IMR-90 (cell line): ENCODE data around the gene CLRN3. TPM values are rescaled to one million over a fixed set of nuclear protein-coding genes. Genes with fewer than 3 reads are reported as not detected.

Experiments
- ATAC-seq: fragments of 200-7000 bp; cut with Tn5 transposase; 2 replicates; pipeline ENCODE4 v1.9.1; 2020; ENCODE audit warnings: low read depth, mild to moderate bottlenecking, moderate library complexity
- BruUV-seq: library from RNA; stranded (reverse); fragments of 400-500 nt; replicated peaks from 2 replicates; lab custom pipeline; 2021; lab: Mats Ljungman, UMichigan
- CTCF ChIA-PET: fragments of 300-600 bp; formaldehyde crosslinking; extraction: SDS; loops from one replicate; lab custom pipeline; 2021; ENCODE audit warnings: antibody characterized with exemption; lab: Yijun Ruan, JAX
- POLR2A ChIA-PET: fragments of 300-600 bp; sonication (Branson Sonifier 250); formaldehyde crosslinking; loops from one replicate; lab custom pipeline; 2022; ENCODE audit warnings: antibody characterized with exemption; ENCODE audit not compliant: unreplicated experiment; lab: Charles Lee
- DNase-seq: peaks from one replicate; pipeline ENCODE4 v3.0.0; 2013
- H2AFZ ChIP-seq: replicated peaks from 2 replicates; pipeline ENCODE3; 2013; ENCODE audit warnings: low read length, mild to moderate bottlenecking; ENCODE audit not compliant: poor library complexity
- H2AK5ac ChIP-seq: 2 replicates; pipeline ENCODE4 v1.6.1; 2013; ENCODE audit warnings: low read depth, low read length, inconsistent platforms
- H2AK9ac ChIP-seq: replicated peaks from 2 replicates; pipeline ENCODE3; 2013; ENCODE audit warnings: mild to moderate bottlenecking, low read depth, low read length, moderate library complexity; ENCODE audit not compliant: poor library complexity
- H2BK120ac ChIP-seq: 2 replicates; pipeline ENCODE4 v1.6.1; 2013; ENCODE audit warnings: low read depth, low read length, inconsistent platforms
- H2BK15ac ChIP-seq: 3 replicates; pipeline ENCODE4 v1.6.1; 2013; ENCODE audit warnings: low read depth, low read length, inconsistent platforms
- H2BK20ac ChIP-seq: 2 replicates; pipeline ENCODE4 v1.6.1; 2013; ENCODE audit warnings: low read depth, mild to moderate bottlenecking, inconsistent platforms, low read length, moderate library complexity
- H2BK5ac ChIP-seq: 2 replicates; pipeline ENCODE4 v1.6.1; 2013; ENCODE audit warnings: mild to moderate bottlenecking, low read depth, low read length, inconsistent platforms; ENCODE audit not compliant: poor library complexity, severe bottlenecking
- H3K14ac ChIP-seq: replicated peaks from 2 replicates; pipeline ENCODE4 v1.6.1; 2013; ENCODE audit warnings: low read depth, low read length, inconsistent platforms
- H3K18ac ChIP-seq: 2 replicates; pipeline ENCODE4 v1.6.1; 2013; ENCODE audit warnings: low read depth, low read length, control low read depth
- H3K23ac ChIP-seq: 2 replicates; pipeline ENCODE4 v1.6.1; 2013; ENCODE audit warnings: low read depth, low read length, inconsistent platforms
- H3K27ac ChIP-seq: 2 replicates; pipeline ENCODE4 v1.5.1; 2013; ENCODE audit warnings: mild to moderate bottlenecking, control low read depth, low read length; ENCODE audit not compliant: insufficient read depth
- H3K27me3 ChIP-seq: 2 replicates; pipeline ENCODE4 v1.6.1; 2013; ENCODE audit warnings: low read length; ENCODE audit not compliant: control insufficient read depth, insufficient read depth
- H3K36me3 ChIP-seq: 2 replicates; pipeline ENCODE4 v1.6.1; 2013; ENCODE audit warnings: low read length, mixed read lengths; ENCODE audit not compliant: control insufficient read depth, insufficient read depth
- H3K4ac ChIP-seq: 2 replicates; pipeline ENCODE4 v1.6.1; 2013; ENCODE audit warnings: low read depth, low read length, inconsistent platforms
- H3K4me1 ChIP-seq: 2 replicates; pipeline ENCODE4 v1.6.1; 2013; ENCODE audit warnings: low read length, mixed read lengths; ENCODE audit not compliant: control insufficient read depth, insufficient read depth
- H3K4me2 ChIP-seq: 2 replicates; pipeline ENCODE4 v1.6.1; 2013; ENCODE audit warnings: low read depth, mild to moderate bottlenecking, control low read depth, low read length, moderate library complexity
- H3K4me3 ChIP-seq: 2 replicates; pipeline ENCODE4 v1.5.1; 2013; ENCODE audit warnings: low read depth, mild to moderate bottlenecking, control low read depth, low read length, moderate library complexity; ENCODE audit not compliant: insufficient read depth
- H3K56ac ChIP-seq: 2 replicates; pipeline ENCODE4 v1.6.1; 2013; ENCODE audit warnings: low read length, inconsistent platforms; ENCODE audit not compliant: insufficient read depth; ENCODE audit errors: extremely low read depth
- H3K79me1 ChIP-seq, 2 experiments: 2 replicates each; pipeline ENCODE4 v1.6.1; 2013; ENCODE audit warnings: low read length in 2 of 2, inconsistent platforms in 1 of 2, low read depth in 1 of 2
- H3K9ac ChIP-seq: 2 replicates; pipeline ENCODE4 v1.6.1; 2013; ENCODE audit warnings: low read depth, low read length, control low read depth
- H3K9me1 ChIP-seq: 2 replicates; pipeline ENCODE4 v1.6.1; 2013; ENCODE audit warnings: low read length, inconsistent platforms; ENCODE audit not compliant: insufficient read depth
- H3K9me3 ChIP-seq: 2 replicates; pipeline ENCODE4 v1.6.1; 2013; ENCODE audit warnings: low read length; ENCODE audit not compliant: control insufficient read depth, insufficient read depth
- H4K20me1 ChIP-seq: 2 replicates; pipeline ENCODE4 v1.6.1; 2013; ENCODE audit warnings: low read length, inconsistent platforms; ENCODE audit not compliant: insufficient read depth
- H4K5ac ChIP-seq: 2 replicates; pipeline ENCODE4 v1.6.1; 2013; ENCODE audit warnings: mild to moderate bottlenecking, low read depth, low read length, control low read depth
- H4K8ac ChIP-seq, 2 experiments: 2 replicates each; pipeline ENCODE4 v1.6.1; 2013; ENCODE audit warnings: low read depth in 2 of 2, low read length in 2 of 2, control low read depth in 1 of 2, inconsistent platforms in 1 of 2
- H4K91ac ChIP-seq: 2 replicates; pipeline ENCODE4 v1.6.1; 2013; ENCODE audit warnings: low read depth, low read length, inconsistent platforms; ENCODE audit not compliant: insufficient read depth
- BHLHE40 ChIP-seq: fragments of 150-350 bp; IDR thresholded peaks from 2 replicates; pipeline ENCODE4 v1.6.1; 2016; ENCODE audit warnings: mild to moderate bottlenecking, low read depth, low read length
- CEBPB ChIP-seq: IDR thresholded peaks from 2 replicates; pipeline ENCODE4 v1.6.1; 2012; ENCODE audit warnings: low read depth, low read length, improper control_type of control experiment
- CHD1 ChIP-seq: IDR thresholded peaks from 2 replicates; pipeline ENCODE4 v1.6.1; 2012; ENCODE audit warnings: low read depth, low read length, improper control_type of control experiment
- FOS ChIP-seq: fragments of 150-350 bp; IDR thresholded peaks from 2 replicates; pipeline ENCODE4 v1.6.1; 2016; ENCODE audit warnings: low read depth, low read length
- MAFK ChIP-seq: IDR thresholded peaks from 2 replicates; pipeline ENCODE4 v1.6.1; 2012; ENCODE audit warnings: low read depth, low read length, improper control_type of control experiment
- MAZ ChIP-seq: IDR thresholded peaks from 2 replicates; pipeline ENCODE4 v1.6.1; 2012; ENCODE audit warnings: low read depth, mild to moderate bottlenecking, low read length, improper control_type of control experiment, moderate library complexity, borderline replicate concordance
- NFE2L2 ChIP-seq: fragments of 150-350 bp; IDR thresholded peaks from 2 replicates; pipeline ENCODE4 v1.6.1; 2016; ENCODE audit warnings: low read depth, mild to moderate bottlenecking, low read length
- POLR2A ChIP-seq: IDR thresholded peaks from 2 replicates; pipeline ENCODE4 v1.6.1; 2012; ENCODE audit warnings: mild to moderate bottlenecking, low read depth, low read length
- RAD21 ChIP-seq: IDR thresholded peaks from 2 replicates; pipeline ENCODE4 v1.6.1; 2012; ENCODE audit warnings: low read length, improper control_type of control experiment
- RCOR1 ChIP-seq: IDR thresholded peaks from 2 replicates; pipeline ENCODE4 v1.6.1; 2012; ENCODE audit warnings: mild to moderate bottlenecking, low read length, improper control_type of control experiment; ENCODE audit not compliant: insufficient replicate concordance
- RFX5 ChIP-seq: IDR thresholded peaks from 2 replicates; pipeline ENCODE4 v1.8.0; 2012; ENCODE audit warnings: low read depth, mild to moderate bottlenecking, low read length, moderate library complexity
- USF2 ChIP-seq: fragments of 150-350 bp; IDR thresholded peaks from 2 replicates; pipeline ENCODE4 v1.6.1; 2017; ENCODE audit warnings: mild to moderate bottlenecking, antibody characterized with exemption, low read length, low read depth
- WGBS, 2 experiments: methylation state at CpG; one replicate each; pipeline versions ENCODE4 v1.1.5 to v1.1.7; 2013; ENCODE audit warnings: missing lambda C conversion rate in 2 of 2; ENCODE audit not compliant: insufficient read length in 1 of 2; ENCODE audit errors: extremely low coverage in 2 of 2; 5-methylcytosine and 5-hydroxymethylcytosine counted together
- dilution Hi-C: fragments of 300-500 bp; cut with HindIII; formaldehyde crosslinking; loops from one replicate; pipeline ENCODE4 v1.14.3; 2018; ENCODE audit warnings: low sequenced_read_pairs; ENCODE audit not compliant: unreplicated experiment
- in situ Hi-C: fragments of 300-500 bp; cut with MboI; formaldehyde crosslinking; loops from 3 replicates; pipeline ENCODE4 v1.14.3; 2019; ENCODE audit warnings: low sequenced_read_pairs, inconsistent platforms, mixed read lengths
- intact Hi-C: fragments of 100-400 bp; cut with micrococcal nuclease; formaldehyde crosslinking; loops from 2 replicates; pipeline ENCODE4 v1.10.0; 2022
- polyA plus RNA-seq, 3 experiments: library from polyadenylated mRNA; depleted of rRNA; stranded (reverse); fragments of >200 nt; gene quantifications; 2 replicates each; pipeline ENCODE4 v1.2.3, GENCODE V29; 2012; ENCODE audit warnings: low replicate concordance in 1 of 3
- total RNA-seq: library from RNA; depleted of rRNA; stranded (reverse); fragments of >200 nt; gene quantifications from 2 replicates; pipeline ENCODE4 v1.2.3, GENCODE V29; 2012

The CLRN3 gene
- total and polyA plus RNA-seq, 2 of the 4 experiments (the other 2 are of a cell fraction) = not detected

GRCh38 chr10:127921753-127922145, 29.0 kb upstream of the CLRN3 start:
- no peaks in the 10 kb centered on the region for H3K36me3 ChIP-seq
- WGBS, 2 experiments = 100% methylated on average over 1 of the region's 2 CpGs; no CpG with 5 or more reads in 1 of the 2 experiments
- no peaks in the 10 kb centered on the region for H4K20me1 ChIP-seq
- no peak overlapping the region for H3K14ac ChIP-seq
- H2AK5ac ChIP-seq = no peak overlapping the region
- no peak for DNase-seq
- ChIA-PET CTCF (no interaction called here), POLR2A (no interaction called here)
- no peaks in the 10 kb centered on the region; the same call in 1 of the 2 replicates for H3K9me1 ChIP-seq
- no peak overlapping the region for H4K8ac ChIP-seq
- H3K56ac ChIP-seq = no peak overlapping the region
- H3K4me2 ChIP-seq = no peak overlapping the region
- no peak overlapping the region for H3K27ac ChIP-seq
- intact Hi-C loops (no loop called here), in situ Hi-C loops (no loop called here), dilution Hi-C loops (no loop called here)
- H3K9ac ChIP-seq = no peak overlapping the region
- no peak overlapping the region for H2BK120ac ChIP-seq
- H3K9me3 ChIP-seq = no peaks in the 10 kb centered on the region
- no peak overlapping the region for H4K91ac ChIP-seq
- H3K4me1 ChIP-seq = peaks cover 5% of the 10 kb centered on the region; the same call in 1 of the 2 replicates
- H2AFZ ChIP-seq = no peak overlapping the region
- no peaks in the 10 kb centered on the region for H3K79me1 ChIP-seq
- no TSS peak for BruUV-seq
- no peak overlapping the region for H4K5ac ChIP-seq
- no peak overlapping the region for H3K4me3 ChIP-seq
- H2BK15ac ChIP-seq = no peak overlapping the region
- no peak for ATAC-seq
- no peak overlapping the region for H2BK5ac ChIP-seq
- no peak overlapping the region for H2AK9ac ChIP-seq
- TF ChIP-seq MAZ (no peak), RFX5 (no peak), MAFK (no peak), RAD21 (no peak), USF2 (no peak), CEBPB (no peak), CHD1 (no peak), RCOR1 (no peak), BHLHE40 (no peak), FOS (no peak), NFE2L2 (no peak), POLR2A (no peak)
- H3K18ac ChIP-seq = no peak overlapping the region
- no peak overlapping the region for H3K23ac ChIP-seq
- H2BK20ac ChIP-seq = no peak overlapping the region
- no peaks in the 10 kb centered on the region for H3K27me3 ChIP-seq
- no peak overlapping the region for H3K4ac ChIP-seq
